NCI-H2196 (cell line): ENCODE data around the gene SERPINB7.
A peak's percentile ranks its signal among the peaks of the same experiment; 100 is the strongest.
"Not testable (repeated sequence)": the region's sequence is repeated elsewhere in the genome, so short reads cannot be mapped to it uniquely, and the experiment has no call there.

Experiments
- DNase-seq: peaks from one replicate; lab custom pipeline; 2025; ENCODE audit not compliant: unreplicated experiment; lab: John Stamatoyannopoulos, UW

Gene SERPINB7

GRCh38 chr18:63775166-63775730, at the start of gene SERPINB7:
Gene SERPINB7, plus strand, starts transcription at chr18:63775418. Its CDS starts 6,955 bp downstream, at chr18:63782373.
- no peak for DNase-seq

- no peak for DNase-seq
These were observed 49.3 kb upstream of the SERPINB7 start for GRCh38 chr18:63725682-63726480.

GRCh38 chr18:63730773-63731172, 44.4 kb upstream of the SERPINB7 start:
- DNase-seq: peak; percentile 38

GRCh38 chr18:63731215-63731614, 44.0 kb upstream of the SERPINB7 start:
- DNase-seq: no peak

GRCh38 chr18:63736876-63737275, 38.3 kb upstream of the SERPINB7 start:
- no peak for DNase-seq

- peak; percentile 21 for DNase-seq
These were observed 33.4 kb upstream of the SERPINB7 start for GRCh38 chr18:63741769-63742168.

- no peak for DNase-seq
These were observed 28.2 kb upstream of the SERPINB7 start for GRCh38 chr18:63747006-63747405.

GRCh38 chr18:63749489-63749888, 25.7 kb upstream of the SERPINB7 start:
- DNase-seq: no peak

- DNase-seq: no peak
These were observed 22.6 kb upstream of the SERPINB7 start for GRCh38 chr18:63752636-63753035.

- no peak for DNase-seq
These were observed 21.5 kb upstream of the SERPINB7 start for GRCh38 chr18:63753676-63754075.

- no peak for DNase-seq
These were observed 17.7 kb upstream of the SERPINB7 start for GRCh38 chr18:63757541-63757940.

- no peak for DNase-seq
These were observed 16.5 kb upstream of the SERPINB7 start for GRCh38 chr18:63758615-63759240.

- not testable (repeated sequence) for DNase-seq
These were observed 15.4 kb upstream of the SERPINB7 start for GRCh38 chr18:63759786-63760185.

- DNase-seq: no peak
These were observed 12.7 kb upstream of the SERPINB7 start for GRCh38 chr18:63762518-63762917.

GRCh38 chr18:63763831-63764600, 11.2 kb upstream of the SERPINB7 start:
- no peak for DNase-seq

GRCh38 chr18:63765837-63766236, 9.4 kb upstream of the SERPINB7 start:
- no peak for DNase-seq

GRCh38 chr18:63773551-63773950, 1.7 kb upstream of the SERPINB7 start:
- no peak for DNase-seq

- no peak for DNase-seq
These were observed 707 bp upstream of the SERPINB7 start for GRCh38 chr18:63774511-63774910.

GRCh38 chr18:63779386-63779785, 4.2 kb downstream of the SERPINB7 start:
- DNase-seq: no peak

GRCh38 chr18:63783394-63783793, 8.2 kb downstream of the SERPINB7 start:
- DNase-seq: no peak

- no peak for DNase-seq
These were observed 9.7 kb downstream of the SERPINB7 start for GRCh38 chr18:63784787-63785452.
